IPS-NIHi7 (cell line): ENCODE measurements around the gene LY9.

Experiments
- DNase-seq: peaks from one replicate; pipeline ENCODE4 v3.0.0; 2012; ENCODE audit warnings: mixed read lengths; ENCODE audit errors: extremely low spot score

The LY9 gene

GRCh38 chr1:160800645-160801408, 4.9 kb downstream of the LY9 start:
- no peak for DNase-seq

- DNase-seq: no peak
Measured at GRCh38 chr1:160801836-160802580, 6.0 kb downstream of the LY9 start.

- no peak for DNase-seq
Measured at GRCh38 chr1:160806109-160806665, 10.2 kb downstream of the LY9 start.

- DNase-seq: no peak
Measured at GRCh38 chr1:160806784-160807183, 10.8 kb downstream of the LY9 start.

- DNase-seq: no peak
Measured at GRCh38 chr1:160807247-160807646, 11.3 kb downstream of the LY9 start.

GRCh38 chr1:160807738-160808137, 11.8 kb downstream of the LY9 start:
- DNase-seq: no peak

- no peak for DNase-seq
Measured at GRCh38 chr1:160808289-160808688, 12.3 kb downstream of the LY9 start.

GRCh38 chr1:160810486-160810885, 14.5 kb downstream of the LY9 start:
- DNase-seq: no peak

GRCh38 chr1:160811147-160811546, 15.2 kb downstream of the LY9 start:
- no peak for DNase-seq

GRCh38 chr1:160813215-160813614, 17.2 kb downstream of the LY9 start:
- no peak for DNase-seq

GRCh38 chr1:160814316-160814715, 18.3 kb downstream of the LY9 start:
- DNase-seq: no peak

- DNase-seq: no peak
Measured at GRCh38 chr1:160814856-160815255, 18.9 kb downstream of the LY9 start.

GRCh38 chr1:160818207-160818937, 22.4 kb downstream of the LY9 start:
- DNase-seq: no peak

- DNase-seq: no peak
Measured at GRCh38 chr1:160819186-160819585, 23.2 kb downstream of the LY9 start.

- peak; percentile 48 for DNase-seq
Measured at GRCh38 chr1:160821627-160822026, 25.7 kb downstream of the LY9 start.

GRCh38 chr1:160823296-160823695, 27.3 kb downstream of the LY9 start:
- no peak for DNase-seq

- no peak for DNase-seq
Measured at GRCh38 chr1:160826546-160826945, 30.6 kb downstream of the LY9 start.

- no peak for DNase-seq
Measured at GRCh38 chr1:160827418-160827817, 31.4 kb downstream of the LY9 start.

GRCh38 chr1:160829766-160830165, 33.8 kb downstream of the LY9 start:
- DNase-seq: no peak

GRCh38 chr1:160830321-160831153, 34.6 kb downstream of the LY9 start:
- DNase-seq: peak; percentile 82

GRCh38 chr1:160834945-160835565, 39.1 kb downstream of the LY9 start:
- DNase-seq: peak; percentile 52
